ENCODE data around the gene NCKAP5.

The NCKAP5 gene

DNA sequence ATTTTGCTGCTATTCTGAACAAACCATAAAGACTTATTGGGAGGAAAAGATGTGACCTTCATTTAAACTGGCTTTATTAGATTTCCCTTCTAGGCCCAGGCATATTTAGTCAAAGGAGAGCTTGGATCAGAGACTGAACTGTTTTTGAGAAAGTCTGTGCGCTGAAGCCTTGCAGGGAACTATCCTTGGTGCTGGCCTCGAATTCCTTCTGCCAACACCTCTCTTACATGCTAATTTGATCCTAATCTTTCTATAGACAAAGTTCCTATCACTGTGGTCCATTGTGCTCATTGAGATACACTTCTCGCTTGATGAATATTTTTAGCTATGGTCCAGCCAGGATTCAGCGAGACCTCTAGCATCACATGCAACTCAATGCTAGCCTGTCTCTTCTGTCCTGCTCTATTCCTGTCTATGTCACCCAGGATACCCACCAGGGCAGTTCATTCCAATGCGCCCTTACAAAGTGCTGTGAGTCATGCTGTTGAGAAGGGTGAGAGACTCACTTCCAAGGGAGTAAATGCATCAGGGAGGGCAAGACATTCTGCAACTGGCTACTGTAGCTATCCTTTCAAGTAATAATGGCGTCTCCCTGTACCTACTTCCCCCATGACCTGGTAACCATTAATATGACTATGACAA is 541.6 kb downstream of the NCKAP5 start:
- H3K9ac ChIP-seq (ENCODE audit: low read length) = no peak overlapping the region
- no peaks in the 10 kb centered on the region for H3K36me3 ChIP-seq (ENCODE audit: insufficient read depth, low read length)
- no peaks in the 10 kb centered on the region for H3K9me3 ChIP-seq (ENCODE audit: low read length)
- no peaks in the 10 kb centered on the region for H3K9me2 ChIP-seq (ENCODE audit: low read depth, low read length)
- H3K27me3 ChIP-seq (ENCODE audit: insufficient read depth, low read length) = no peaks in the 10 kb centered on the region
- no peak overlapping the region for H2AFZ ChIP-seq (ENCODE audit: low read length)
- H3K4me3 ChIP-seq (ENCODE audit: low read depth, low read length, poor library complexity, severe bottlenecking) = no peak overlapping the region
- H3K4me2 ChIP-seq (ENCODE audit: low read length) = no peak overlapping the region
- H3K79me2 ChIP-seq (ENCODE audit: insufficient read depth, low read length) = no peaks in the 10 kb centered on the region
- H3K4me1 ChIP-seq (ENCODE audit: insufficient read depth, low read length, severe bottlenecking) = no peaks in the 10 kb centered on the region
- no peaks in the 10 kb centered on the region for H3F3A ChIP-seq (ENCODE audit: insufficient read depth, low read length)
- H4K20me1 ChIP-seq (ENCODE audit: insufficient read depth, low read length) = no peaks in the 10 kb centered on the region
- H3K27ac ChIP-seq (ENCODE audit: low read depth, low read length, poor library complexity, severe bottlenecking) = no peak overlapping the region
- no peak for TF ChIP-seq EZH2 (IDR thresholded peaks at IDR 0.05; ENCODE audit: borderline replicate concordance, low read length)
- TF ChIP-seq, protein P1, sequence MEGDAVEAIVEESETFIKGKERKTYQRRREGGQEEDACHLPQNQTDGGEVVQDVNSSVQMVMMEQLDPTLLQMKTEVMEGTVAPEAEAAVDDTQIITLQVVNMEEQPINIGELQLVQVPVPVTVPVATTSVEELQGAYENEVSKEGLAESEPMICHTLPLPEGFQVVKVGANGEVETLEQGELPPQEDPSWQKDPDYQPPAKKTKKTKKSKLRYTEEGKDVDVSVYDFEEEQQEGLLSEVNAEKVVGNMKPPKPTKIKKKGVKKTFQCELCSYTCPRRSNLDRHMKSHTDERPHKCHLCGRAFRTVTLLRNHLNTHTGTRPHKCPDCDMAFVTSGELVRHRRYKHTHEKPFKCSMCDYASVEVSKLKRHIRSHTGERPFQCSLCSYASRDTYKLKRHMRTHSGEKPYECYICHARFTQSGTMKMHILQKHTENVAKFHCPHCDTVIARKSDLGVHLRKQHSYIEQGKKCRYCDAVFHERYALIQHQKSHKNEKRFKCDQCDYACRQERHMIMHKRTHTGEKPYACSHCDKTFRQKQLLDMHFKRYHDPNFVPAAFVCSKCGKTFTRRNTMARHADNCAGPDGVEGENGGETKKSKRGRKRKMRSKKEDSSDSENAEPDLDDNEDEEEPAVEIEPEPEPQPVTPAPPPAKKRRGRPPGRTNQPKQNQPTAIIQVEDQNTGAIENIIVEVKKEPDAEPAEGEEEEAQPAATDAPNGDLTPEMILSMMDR (IDR thresholded peaks at IDR 0.05; ENCODE audit: low read length) = no peak

DNA sequence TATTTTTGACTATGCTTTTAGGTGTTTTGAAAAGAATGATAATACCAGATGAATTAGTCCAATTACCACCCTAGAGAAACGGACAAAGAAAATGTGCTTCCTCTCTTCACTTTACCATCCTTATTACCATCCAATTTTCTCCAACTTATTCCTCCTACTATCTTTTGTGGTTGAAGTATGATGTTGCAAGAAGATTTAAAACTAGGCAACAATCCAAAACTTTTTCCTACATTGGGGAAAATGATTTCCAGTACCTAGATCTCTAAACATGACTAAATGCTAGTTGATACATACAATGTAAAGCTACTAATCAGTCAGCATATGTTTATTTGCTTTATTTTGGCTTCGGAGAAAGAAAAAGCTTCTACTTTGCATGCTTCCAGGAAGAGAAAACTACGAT is 543.3 kb downstream of the NCKAP5 start:
- Histone ChIP-seq H3F3A (ENCODE audit: insufficient read depth, low read length) (no peaks in the 10 kb centered on the region), H3K36me3 (ENCODE audit: insufficient read depth, low read length) (no peaks in the 10 kb centered on the region), H3K27ac (ENCODE audit: low read depth, low read length, poor library complexity, severe bottlenecking) (no peak overlapping the region), H3K79me2 (ENCODE audit: insufficient read depth, low read length) (no peaks in the 10 kb centered on the region), H3K4me1 (ENCODE audit: insufficient read depth, low read length, severe bottlenecking) (no peaks in the 10 kb centered on the region), H3K27me3 (ENCODE audit: insufficient read depth, low read length) (no peaks in the 10 kb centered on the region), H3K4me2 (ENCODE audit: low read length) (no peak overlapping the region), H4K20me1 (ENCODE audit: insufficient read depth, low read length) (no peaks in the 10 kb centered on the region), H3K4me3 (ENCODE audit: low read depth, low read length, poor library complexity, severe bottlenecking) (no peak overlapping the region), H2AFZ (ENCODE audit: low read length) (no peak overlapping the region), H3K9me2 (ENCODE audit: low read depth, low read length) (no peaks in the 10 kb centered on the region), H3K9me3 (ENCODE audit: low read length) (no peaks in the 10 kb centered on the region), H3K9ac (ENCODE audit: low read length) (no peak overlapping the region)
- no peak for TF ChIP-seq EZH2 (IDR thresholded peaks at IDR 0.05; ENCODE audit: borderline replicate concordance, low read length)
- TF ChIP-seq, protein P1 (IDR thresholded peaks at IDR 0.05; ENCODE audit: low read length) = no peak

DNA sequence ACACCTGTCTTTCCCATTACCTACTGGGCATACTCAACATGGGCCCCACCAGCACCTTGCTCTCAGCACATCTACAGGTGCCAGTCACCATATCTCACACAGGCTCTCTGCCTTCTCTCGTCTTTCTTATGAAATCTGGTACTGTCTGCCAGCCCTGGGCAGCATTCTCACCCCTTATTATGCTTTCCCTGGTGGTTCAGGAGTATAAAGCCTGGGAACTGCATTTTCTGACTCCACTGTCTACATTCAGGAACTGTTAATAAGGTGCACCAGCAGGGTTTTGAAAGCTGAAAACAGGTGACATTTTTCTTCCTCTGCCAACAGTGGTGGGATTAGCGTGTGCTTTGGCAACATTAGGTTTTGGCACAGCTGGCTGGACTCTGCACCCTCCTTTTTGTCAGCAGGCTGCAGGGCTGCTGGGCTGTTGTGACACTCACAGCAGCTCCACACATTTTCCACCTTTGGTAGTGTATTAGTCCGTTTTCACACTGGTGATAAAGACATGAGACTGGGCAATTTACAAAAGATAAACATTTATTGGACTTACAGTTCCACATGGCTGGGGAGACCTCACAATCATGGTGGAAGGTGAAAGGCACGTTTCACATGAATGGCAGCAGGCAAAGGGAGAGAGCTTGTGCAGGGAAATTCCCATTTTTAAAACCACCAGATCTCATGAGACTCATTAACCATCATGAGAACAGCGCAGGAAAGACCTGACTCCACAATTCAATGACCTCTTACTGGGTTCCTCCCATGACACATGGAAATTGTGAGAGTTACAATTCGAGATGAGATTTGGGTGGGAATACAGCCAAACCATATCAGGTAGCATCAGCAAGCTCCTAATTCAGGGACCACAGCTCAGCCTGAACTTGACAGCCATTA is 555.2 kb downstream of the NCKAP5 start:
- Histone ChIP-seq H3K79me2 (ENCODE audit: insufficient read depth, low read length) (no peaks in the 10 kb centered on the region), H3K4me3 (ENCODE audit: low read depth, low read length, poor library complexity, severe bottlenecking) (no peak overlapping the region), H3K27me3 (ENCODE audit: insufficient read depth, low read length) (no peaks in the 10 kb centered on the region), H3K4me2 (ENCODE audit: low read length) (no peak overlapping the region), H3F3A (ENCODE audit: insufficient read depth, low read length) (no peaks in the 10 kb centered on the region), H3K4me1 (ENCODE audit: insufficient read depth, low read length, severe bottlenecking) (no peaks in the 10 kb centered on the region), H3K9me2 (ENCODE audit: low read depth, low read length) (no peaks in the 10 kb centered on the region), H3K9me3 (ENCODE audit: low read length) (no peaks in the 10 kb centered on the region), H2AFZ (ENCODE audit: low read length) (no peak overlapping the region), H3K27ac (ENCODE audit: low read depth, low read length, poor library complexity, severe bottlenecking) (no peak overlapping the region), H4K20me1 (ENCODE audit: insufficient read depth, low read length) (no peaks in the 10 kb centered on the region), H3K36me3 (ENCODE audit: insufficient read depth, low read length) (no peaks in the 10 kb centered on the region), H3K9ac (ENCODE audit: low read length) (no peak overlapping the region)
- TF ChIP-seq EZH2 (IDR thresholded peaks at IDR 0.05; ENCODE audit: borderline replicate concordance, low read length) = no peak
- TF ChIP-seq, protein P1 (IDR thresholded peaks at IDR 0.05; ENCODE audit: low read length) = no peak
